K562 (cell line): ENCODE measurements around the gene ARHGAP15. TPM values are rescaled to one million over a fixed set of nuclear protein-coding genes. Genes with fewer than 3 reads are reported as not detected.

Experiments
- ATAC-seq: fragments of 200-7000 bp; cut with Tn5 transposase; 3 replicates; pipeline ENCODE4 v1.9.1; 2020; ENCODE audit warnings: moderate library complexity
- BruUV-seq: library from RNA; stranded (reverse); fragments of 400-500 nt; replicated peaks from 2 replicates; lab custom pipeline; 2021; lab: Mats Ljungman, UMichigan
- CTCF ChIA-PET: fragments of 300-600 bp; formaldehyde crosslinking; extraction: SDS; loops from one replicate; lab custom pipeline; 2021; ENCODE audit warnings: low intra/inter-chr PET ratio; lab: Yijun Ruan, JAX
- POLR2A ChIA-PET: fragments of 300-600, 350-650 bp; sonication (Branson Sonifier 250); formaldehyde crosslinking; extraction: SDS; loops from one replicate; lab custom pipeline; 2021; ENCODE audit warnings: antibody characterized with exemption, inconsistent platforms; lab: Yijun Ruan, JAX
- DNase-seq, 4 experiments: peaks; one replicate each; pipeline versions ENCODE4 v3.0.0 to v3.0.0-alpha.2; 2011 to 2018; ENCODE audit warnings: low spot score in 3 of 4, mixed read lengths in 3 of 4; ENCODE audit errors: extremely low read depth in 1 of 4
- FAIRE-seq: peaks from 2 replicates; lab custom pipeline; 2011; peaks lifted over from hg19 to GRCh38; lab: Jason Lieb, UNC
- H2AFZ ChIP-seq: 2 replicates; pipeline ENCODE4 v1.6.0; 2011; ENCODE audit warnings: low read depth, low read length, control low read depth, inconsistent platforms
- H3K27ac ChIP-seq: fragments of 200-600 bp; 3 replicates; pipeline ENCODE4 v1.8.0; 2011; ENCODE audit warnings: low read depth, mild to moderate bottlenecking, control low read depth, inconsistent platforms, low read length, moderate library complexity, mixed read lengths; ENCODE audit errors: extremely low read depth
- H3K27me3 ChIP-seq, 2 experiments: fragments of 300-600 bp in 1 of 2; 2 replicates in 1 of 2; 3 replicates in 1 of 2; pipeline versions ENCODE4 v1.6.0 to v1.8.0; 2011; ENCODE audit warnings: inconsistent platforms in 2 of 2, low read length in 2 of 2, mild to moderate bottlenecking in 1 of 2, mixed read lengths in 1 of 2, moderate library complexity in 1 of 2; ENCODE audit not compliant: control insufficient read depth in 2 of 2, insufficient read depth in 2 of 2
- H3K36me3 ChIP-seq: fragments of 300-600 bp; 3 replicates; pipeline ENCODE4 v1.8.0; 2011; ENCODE audit warnings: mild to moderate bottlenecking, low read length, inconsistent platforms; ENCODE audit not compliant: control insufficient read depth, insufficient read depth
- H3K4me1 ChIP-seq, 2 experiments: fragments of 200-600 bp in 1 of 2; replicated peaks in 1 of 2; 2 replicates in 1 of 2; 3 replicates in 1 of 2; pipeline versions ENCODE4 v1.5.1 to v1.8.0; 2011; ENCODE audit warnings: inconsistent platforms in 2 of 2, low read length in 2 of 2, mild to moderate bottlenecking in 1 of 2, mixed read lengths in 1 of 2, moderate library complexity in 1 of 2; ENCODE audit not compliant: control insufficient read depth in 2 of 2, insufficient read depth in 2 of 2
- H3K4me2 ChIP-seq: 2 replicates; pipeline ENCODE4 v1.6.1; 2011; ENCODE audit warnings: low read length, control low read depth, inconsistent platforms, mixed read lengths; ENCODE audit not compliant: insufficient read depth
- H3K4me3 ChIP-seq: fragments of 200-600 bp; sonication (generic), shearing (Covaris generic); 2 replicates; pipeline ENCODE4 v1.5.1; 2016; ENCODE audit warnings: control low read depth, inconsistent platforms
- H3K79me2 ChIP-seq: fragments of 200-600 bp; 3 replicates; pipeline ENCODE4 v1.8.0; 2011; ENCODE audit warnings: low read length, inconsistent platforms; ENCODE audit not compliant: control insufficient read depth, insufficient read depth
- H3K9ac ChIP-seq, 2 experiments: 2 replicates each; pipeline versions ENCODE4 v1.6.0 to v1.6.1; 2011; ENCODE audit warnings: low read depth in 2 of 2, low read length in 2 of 2, control low read depth in 1 of 2, inconsistent platforms in 1 of 2, mild to moderate bottlenecking in 1 of 2, mixed read lengths in 1 of 2; ENCODE audit not compliant: insufficient read depth in 1 of 2
- H3K9me1 ChIP-seq: one replicate; pipeline ENCODE4 v1.6.0; 2011; ENCODE audit warnings: inconsistent platforms, mild to moderate bottlenecking, low read length, moderate library complexity; ENCODE audit not compliant: control insufficient read depth, insufficient read depth
- H3K9me3 ChIP-seq: replicated peaks from 2 replicates; pipeline ENCODE4 v1.5.1; 2011; ENCODE audit warnings: low read depth, low read length, inconsistent platforms; ENCODE audit not compliant: control insufficient read depth, insufficient read depth
- H4K20me1 ChIP-seq: replicated peaks from 2 replicates; pipeline ENCODE4 v1.6.1; 2011; ENCODE audit warnings: low read length, inconsistent platforms, mixed read lengths; ENCODE audit not compliant: control insufficient read depth, insufficient read depth
- CAMTA2 ChIP-seq: fragments of 250-450 bp; sonication (Bioruptor Pico); conservative IDR thresholded peaks from 2 replicates; pipeline ENCODE4 v1.5.1; 2022
- GTF2B ChIP-seq: IDR thresholded peaks from 2 replicates; pipeline ENCODE4 v1.6.1; 2011; ENCODE audit not compliant: insufficient read length; ENCODE audit errors: extremely low read depth
- KLF16 ChIP-seq: IDR thresholded peaks from 2 replicates; pipeline ENCODE4 v1.6.1; 2016; ENCODE audit warnings: antibody characterized with exemption
- L3MBTL2 ChIP-seq: fragments of 450-650 bp; IDR thresholded peaks from 2 replicates; pipeline ENCODE4 v1.6.1; 2016; ENCODE audit warnings: mild to moderate bottlenecking, moderate library complexity
- NR2C2 ChIP-seq, 2 experiments: fragments of 200-800 bp in 1 of 2; sonication (Bioruptor generic) in 1 of 2; sonication (generic) in 1 of 2; formaldehyde crosslinking in 1 of 2; IDR thresholded peaks; 2 replicates each; pipeline versions ENCODE4 v1.6.1 to v1.8.0; 2016 to 2022; ENCODE audit warnings: mild to moderate bottlenecking in 1 of 2, missing compliant biosample characterization in 1 of 2, missing genetic modification characterization in 1 of 2, missing genetic modification reagents in 1 of 2
- POLR2A ChIP-seq: fragments of 450-650 bp; conservative IDR thresholded peaks from 2 replicates; pipeline ENCODE4 v1.6.1; 2016
- SNIP1 ChIP-seq: fragments of 450-650 bp; IDR thresholded peaks from 2 replicates; pipeline ENCODE4 v1.7.1; 2017; ENCODE audit warnings: low read depth, mild to moderate bottlenecking
- TFAM ChIP-seq: fragments of 250-450 bp; sonication (Bioruptor Pico); conservative IDR thresholded peaks from 2 replicates; pipeline ENCODE4 v1.5.0; 2021; ENCODE audit warnings: mild to moderate bottlenecking, moderate library complexity
- ZHX1 ChIP-seq: fragments of 150-350 bp; conservative IDR thresholded peaks from 2 replicates; pipeline ENCODE4 v1.6.1; 2014; ENCODE audit warnings: low read length
- ZNF23 ChIP-seq: fragments of 250-450 bp; sonication (Bioruptor Pico); IDR thresholded peaks from 2 replicates; pipeline ENCODE4 v1.4.0; 2020; ENCODE audit warnings: mild to moderate bottlenecking
- WGBS: fragments of 100-300 bp; shearing (Covaris generic); methylation state at CpG from one replicate; pipeline ENCODE4 v1.1.6; 2016; ENCODE audit warnings: low coverage, mixed read lengths; ENCODE audit not compliant: insufficient coverage; ENCODE audit errors: missing lambda C conversion rate; 5-methylcytosine and 5-hydroxymethylcytosine counted together
- in situ Hi-C: fragments of 300-500 bp; cut with MboI; formaldehyde crosslinking; loops from 4 replicates; pipeline ENCODE4 v1.15.0; 2018; ENCODE audit warnings: inconsistent platforms, mixed read lengths
- intact Hi-C: fragments of 100-400 bp; cut with micrococcal nuclease; formaldehyde crosslinking; loops from 2 replicates; pipeline ENCODE4 v1.14.2; 2022
- polyA plus RNA-seq, 8 experiments: library from polyadenylated mRNA; depleted of rRNA in 4 of 8; stranded (reverse) in 5 of 8; unstranded in 3 of 8; fragments of >200 nt; fragmentation: Nextera tagmentation in 2 of 8; fragmentation: Illumina TruSeq in 1 of 8; extraction: Ambion mirVana in 2 of 8; extraction: Trizol in 1 of 8; gene quantifications; 2 replicates each; pipeline versions ENCODE4 v1.2.1 to v1.2.3, GENCODE V29; 2011 to 2014; ENCODE audit warnings: inconsistent platforms in 1 of 8, missing spikeins in 1 of 8
- total RNA-seq, 7 experiments: library from RNA; depleted of rRNA in 6 of 7; stranded (reverse); fragments of >200 nt in 6 of 7; fragmentation: Illumina TruSeq in 2 of 7; extraction: Trizol in 2 of 7; gene quantifications; 2 replicates each; pipeline versions ENCODE4 v1.2.1 to v1.2.3, GENCODE V29; 2011 to 2021; ENCODE audit warnings: low replicate concordance in 1 of 7
- TF ChIP-seq, protein P1 (sequence below): fragments of 250-450 bp; sonication (Bioruptor Pico); IDR thresholded peaks from 2 replicates; pipeline ENCODE4 v1.9.0; 2021; ENCODE audit warnings: mild to moderate bottlenecking, inconsistent platforms
- TF ChIP-seq, protein P2 (sequence below), 2 experiments: IDR thresholded peaks; 2 replicates each; pipeline ENCODE4 v1.6.1; 2011; ENCODE audit warnings: borderline replicate concordance in 1 of 2, control low read depth in 1 of 2, low read depth in 1 of 2, low read length in 1 of 2, mild to moderate bottlenecking in 1 of 2, mixed read lengths in 1 of 2, moderate library complexity in 1 of 2; ENCODE audit not compliant: insufficient read depth in 1 of 2, insufficient read length in 1 of 2, poor library complexity in 1 of 2, severe bottlenecking in 1 of 2; ENCODE audit errors: extremely low read depth in 1 of 2
- TF ChIP-seq, protein P3 (sequence below): IDR thresholded peaks from 2 replicates; pipeline ENCODE4 v1.6.1; 2016; ENCODE audit warnings: missing genetic modification characterization, missing compliant biosample characterization

The ARHGAP15 gene
- total and polyA plus RNA-seq, 9 of the 15 experiments (the other 6 are each of a cell fraction or from before 2014, with no cell fraction given): 1.5 to 17.9 (median 7.9) TPM

GRCh38 chr2:143615562-143615961 is 486.3 kb downstream of the ARHGAP15 start (continued):
- TF ChIP-seq ZHX1: no peak
- no peak for TF ChIP-seq ZNF23 (CRISPR knock-in tag)
- no peak for TF ChIP-seq L3MBTL2
- TF ChIP-seq CAMTA2 (CRISPR knock-in tag): no peak
- TF ChIP-seq, protein P1, sequence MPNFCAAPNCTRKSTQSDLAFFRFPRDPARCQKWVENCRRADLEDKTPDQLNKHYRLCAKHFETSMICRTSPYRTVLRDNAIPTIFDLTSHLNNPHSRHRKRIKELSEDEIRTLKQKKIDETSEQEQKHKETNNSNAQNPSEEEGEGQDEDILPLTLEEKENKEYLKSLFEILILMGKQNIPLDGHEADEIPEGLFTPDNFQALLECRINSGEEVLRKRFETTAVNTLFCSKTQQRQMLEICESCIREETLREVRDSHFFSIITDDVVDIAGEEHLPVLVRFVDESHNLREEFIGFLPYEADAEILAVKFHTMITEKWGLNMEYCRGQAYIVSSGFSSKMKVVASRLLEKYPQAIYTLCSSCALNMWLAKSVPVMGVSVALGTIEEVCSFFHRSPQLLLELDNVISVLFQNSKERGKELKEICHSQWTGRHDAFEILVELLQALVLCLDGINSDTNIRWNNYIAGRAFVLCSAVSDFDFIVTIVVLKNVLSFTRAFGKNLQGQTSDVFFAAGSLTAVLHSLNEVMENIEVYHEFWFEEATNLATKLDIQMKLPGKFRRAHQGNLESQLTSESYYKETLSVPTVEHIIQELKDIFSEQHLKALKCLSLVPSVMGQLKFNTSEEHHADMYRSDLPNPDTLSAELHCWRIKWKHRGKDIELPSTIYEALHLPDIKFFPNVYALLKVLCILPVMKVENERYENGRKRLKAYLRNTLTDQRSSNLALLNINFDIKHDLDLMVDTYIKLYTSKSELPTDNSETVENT (CRISPR knock-in tag): no peak

DNA sequence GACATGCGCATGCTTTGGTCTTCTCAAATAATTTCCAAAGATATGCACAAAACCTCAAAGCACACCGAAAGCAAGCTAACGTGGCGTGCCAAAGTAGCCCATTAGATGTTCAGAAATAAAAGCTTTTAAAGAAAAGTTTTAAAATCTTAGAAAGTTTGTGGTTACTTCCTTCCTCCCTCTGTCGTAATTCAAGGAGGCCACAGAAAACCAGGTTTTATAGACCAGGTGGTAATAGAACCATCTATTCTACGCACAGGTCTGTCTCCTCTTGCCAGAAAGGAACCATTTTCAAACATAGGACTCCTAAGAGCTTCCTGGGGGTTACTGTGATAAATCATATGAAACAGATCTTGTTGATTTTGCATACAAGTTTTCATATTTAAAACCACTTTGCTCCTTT is 487.2 kb downstream of the ARHGAP15 start:
- no peaks in the 10 kb centered on the region for H3K36me3 ChIP-seq
- intact Hi-C loops (no loop called here), in situ Hi-C loops (no loop called here)
- H3K27me3 ChIP-seq: no peaks in the 10 kb centered on the region
- H3K9ac ChIP-seq: no peak overlapping the region
- no peak for ATAC-seq
- H2AFZ ChIP-seq: no peak overlapping the region
- no peaks in the 10 kb centered on the region for H3K79me2 ChIP-seq
- H3K4me2 ChIP-seq: no peak overlapping the region
- no peaks in the 10 kb centered on the region for H3K4me1 ChIP-seq
- ChIA-PET CTCF (no interaction called here), POLR2A (no interaction called here)
- H3K9me3 ChIP-seq: no peaks in the 10 kb centered on the region
- 23% methylated on average over 6 of the region's 6 CpGs for WGBS
- H3K27ac ChIP-seq: no peak overlapping the region
- BruUV-seq: no TSS peak
- DNase-seq: no peak
- no peak for FAIRE-seq
- no peaks in the 10 kb centered on the region for H4K20me1 ChIP-seq
- H3K4me3 ChIP-seq: no peak overlapping the region
- no peaks in the 10 kb centered on the region for H3K9me1 ChIP-seq
- TF ChIP-seq NR2C2 (CRISPR knock-in tag; IDR thresholded peaks at IDR 0.05) (no peak), NR2C2 (tag; IDR thresholded peaks at IDR 0.05) (no peak), SNIP1 (no peak), TFAM (no peak), POLR2A (no peak), GTF2B (no peak), KLF16 (no peak)
- TF ChIP-seq, protein P2, sequence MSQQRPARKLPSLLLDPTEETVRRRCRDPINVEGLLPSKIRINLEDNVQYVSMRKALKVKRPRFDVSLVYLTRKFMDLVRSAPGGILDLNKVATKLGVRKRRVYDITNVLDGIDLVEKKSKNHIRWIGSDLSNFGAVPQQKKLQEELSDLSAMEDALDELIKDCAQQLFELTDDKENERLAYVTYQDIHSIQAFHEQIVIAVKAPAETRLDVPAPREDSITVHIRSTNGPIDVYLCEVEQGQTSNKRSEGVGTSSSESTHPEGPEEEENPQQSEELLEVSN (IDR thresholded peaks at IDR 0.05; ENCODE audit: borderline replicate concordance in 1 of 2, extremely low read depth in 1 of 2, insufficient read depth in 1 of 2, insufficient read length in 1 of 2, low read depth in 1 of 2, low read length in 1 of 2, poor library complexity in 1 of 2, severe bottlenecking in 1 of 2): no peak
- TF ChIP-seq, protein P3, sequence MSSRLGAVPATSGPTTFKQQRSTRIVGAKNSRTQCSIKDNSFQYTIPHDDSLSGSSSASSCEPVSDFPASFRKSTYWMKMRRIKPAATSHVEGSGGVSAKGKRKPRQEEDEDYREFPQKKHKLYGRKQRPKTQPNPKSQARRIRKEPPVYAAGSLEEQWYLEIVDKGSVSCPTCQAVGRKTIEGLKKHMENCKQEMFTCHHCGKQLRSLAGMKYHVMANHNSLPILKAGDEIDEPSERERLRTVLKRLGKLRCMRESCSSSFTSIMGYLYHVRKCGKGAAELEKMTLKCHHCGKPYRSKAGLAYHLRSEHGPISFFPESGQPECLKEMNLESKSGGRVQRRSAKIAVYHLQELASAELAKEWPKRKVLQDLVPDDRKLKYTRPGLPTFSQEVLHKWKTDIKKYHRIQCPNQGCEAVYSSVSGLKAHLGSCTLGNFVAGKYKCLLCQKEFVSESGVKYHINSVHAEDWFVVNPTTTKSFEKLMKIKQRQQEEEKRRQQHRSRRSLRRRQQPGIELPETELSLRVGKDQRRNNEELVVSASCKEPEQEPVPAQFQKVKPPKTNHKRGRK: no peak
